A549 (cell line): Measurements from ENCODE around the gene RNF214. TPM values are rescaled to one million over a fixed set of nuclear protein-coding genes. Genes with fewer than 3 reads are reported as not detected.

Source experiments
- ATAC-seq, 2 experiments: fragments of 200-7000 bp in 1 of 2; fragments of >200 bp in 1 of 2; cut with Nextera tagmentation in 1 of 2; cut with Tn5 transposase in 1 of 2; 3 replicates each; pipeline versions ENCODE4 v1.8.0 to v1.9.1; 2018 to 2020; ENCODE audit warnings: mild to moderate bottlenecking in 1 of 2, moderate library complexity in 1 of 2
- CTCF ChIA-PET: fragments of 300-600 bp; sonication (Branson Sonifier 250); formaldehyde crosslinking; extraction: SDS; loops from one replicate; lab custom pipeline; 2021; ENCODE audit warnings: antibody characterized with exemption, inconsistent platforms; lab: Yijun Ruan, JAX
- POLR2A ChIA-PET: fragments of 350-600 bp; formaldehyde crosslinking; extraction: SDS; loops from one replicate; lab custom pipeline; 2021; ENCODE audit warnings: antibody characterized with exemption, inconsistent platforms; lab: Yijun Ruan, JAX
- DNase-seq, 2 experiments: peaks; one replicate each; pipeline versions ENCODE4 v3.0.0 to v3.0.0-alpha.2; 2011 to 2016; ENCODE audit warnings: low read depth in 1 of 2, low spot score in 1 of 2
- FAIRE-seq: peaks from 2 replicates; lab custom pipeline; 2011; peaks lifted over from hg19 to GRCh38; lab: Jason Lieb, UNC
- H3K27ac ChIP-seq, 2 experiments: fragments of >200 bp; sonication (Bioruptor Twin); formaldehyde crosslinking; 3 replicates each; pipeline ENCODE4 v1.5.1; 2016 to 2017
- H3K4me1 ChIP-seq: fragments of >200 bp; sonication (Bioruptor Twin); formaldehyde crosslinking; 3 replicates; pipeline ENCODE4 v1.6.1; 2016
- H3K4me2 ChIP-seq: fragments of >200 bp; sonication (Bioruptor Twin); formaldehyde crosslinking; 3 replicates; pipeline ENCODE4 v1.6.1; 2016
- H3K4me3 ChIP-seq: fragments of >200 bp; sonication (Bioruptor Twin); formaldehyde crosslinking; 3 replicates; pipeline ENCODE4 v1.5.1; 2016
- H3K9me3 ChIP-seq: fragments of >200 bp; sonication (Bioruptor Twin); formaldehyde crosslinking; 3 replicates; pipeline ENCODE4 v1.6.1; 2016
- ATOH8 ChIP-seq: fragments of 250-450 bp; sonication (Bioruptor Pico); IDR thresholded peaks from 2 replicates; pipeline ENCODE4 v1.5.0; 2020; ENCODE audit warnings: low read depth, mild to moderate bottlenecking, moderate library complexity
- BHLHE40 ChIP-seq: IDR thresholded peaks from 2 replicates; pipeline ENCODE4 v1.6.1; 2012; ENCODE audit warnings: low read depth, low read length, inconsistent platforms
- CBX2 ChIP-seq: fragments of 200-600 bp; sonication (generic); IDR thresholded peaks from 2 replicates; pipeline ENCODE4 v1.6.1; 2016; ENCODE audit warnings: low read depth, mild to moderate bottlenecking, borderline replicate concordance
- CBX8 ChIP-seq: fragments of 200-600 bp; sonication (generic); IDR thresholded peaks from 2 replicates; pipeline ENCODE4 v1.6.1; 2016
- CEBPB ChIP-seq, 2 experiments: fragments of >200 bp in 1 of 2; sonication (Bioruptor Twin) in 1 of 2; formaldehyde crosslinking in 1 of 2; IDR thresholded peaks; 2 replicates each; pipeline ENCODE4 v1.6.1; 2012 to 2016
- E2F6 ChIP-seq: IDR thresholded peaks from 2 replicates; pipeline ENCODE4 v1.6.1; 2012; ENCODE audit warnings: low read depth, borderline replicate concordance
- EHMT2 ChIP-seq: fragments of 200-600 bp; sonication (generic); IDR thresholded peaks from 2 replicates; pipeline ENCODE4 v1.6.1; 2016; ENCODE audit warnings: antibody characterized with exemption, low read depth, mild to moderate bottlenecking, moderate library complexity
- EP300 ChIP-seq, 2 experiments: fragments of >200 bp; sonication (Bioruptor Twin); formaldehyde crosslinking; IDR thresholded peaks; 2 replicates in 1 of 2; 3 replicates in 1 of 2; pipeline ENCODE4 v1.6.1; 2016 to 2017
- FOXS1 ChIP-seq: fragments of 250-450 bp; sonication (Bioruptor Pico); IDR thresholded peaks from 2 replicates; pipeline ENCODE4 v1.5.0; 2020; ENCODE audit warnings: mild to moderate bottlenecking, moderate library complexity
- HES2 ChIP-seq: fragments of >200 bp; sonication (Bioruptor Twin); formaldehyde crosslinking; IDR thresholded peaks from 2 replicates; pipeline ENCODE4 v1.6.1; 2016
- HOXA7 ChIP-seq: fragments of 250-450 bp; sonication (Bioruptor Pico); IDR thresholded peaks from 2 replicates; pipeline ENCODE4 v1.5.0; 2020; ENCODE audit warnings: mild to moderate bottlenecking, moderate library complexity
- JUN ChIP-seq, 2 experiments: fragments of >200 bp; sonication (Bioruptor Twin); formaldehyde crosslinking; IDR thresholded peaks; 2 replicates in 1 of 2; 3 replicates in 1 of 2; pipeline ENCODE4 v1.6.1; 2016 to 2017
- MAFK ChIP-seq: fragments of 450-650 bp; IDR thresholded peaks from 2 replicates; pipeline ENCODE4 v1.6.1; 2014; ENCODE audit not compliant: partially characterized antibody
- MAX ChIP-seq: IDR thresholded peaks from 2 replicates; pipeline ENCODE4 v1.6.1; 2012
- MYC ChIP-seq: IDR thresholded peaks from 2 replicates; pipeline ENCODE4 v1.6.1; 2012; ENCODE audit warnings: mild to moderate bottlenecking, inconsistent platforms, low read length, improper control_type of control experiment, borderline replicate concordance
- NPAS2 ChIP-seq: fragments of 250-450 bp; sonication (Bioruptor Pico); IDR thresholded peaks from 2 replicates; pipeline ENCODE4 v1.8.0; 2022; ENCODE audit warnings: mild to moderate bottlenecking, moderate library complexity, borderline replicate concordance
- POLR2A ChIP-seq: IDR thresholded peaks from 2 replicates; pipeline ENCODE4 v1.6.1; 2012; ENCODE audit warnings: mild to moderate bottlenecking, low read length
- RAD21 ChIP-seq, 2 experiments: fragments of >200 bp in 1 of 2; sonication (Bioruptor Twin) in 1 of 2; formaldehyde crosslinking in 1 of 2; IDR thresholded peaks in 1 of 2; conservative IDR thresholded peaks in 1 of 2; 2 replicates in 1 of 2; 3 replicates in 1 of 2; pipeline ENCODE4 v1.6.1; 2012 to 2018; ENCODE audit warnings: inconsistent platforms in 1 of 2
- RCOR1 ChIP-seq: fragments of 150-350 bp; IDR thresholded peaks from 2 replicates; pipeline ENCODE4 v1.6.1; 2014; ENCODE audit warnings: antibody characterized with exemption, low read length, low read depth
- RNF2 ChIP-seq: fragments of 200-600 bp; sonication (generic); IDR thresholded peaks from 2 replicates; pipeline ENCODE4 v1.6.1; 2016; ENCODE audit warnings: low read depth, mild to moderate bottlenecking, antibody characterized with exemption, moderate library complexity, borderline replicate concordance
- SMC3 ChIP-seq: fragments of >200 bp; sonication (Bioruptor Twin); formaldehyde crosslinking; IDR thresholded peaks from 3 replicates; pipeline ENCODE4 v1.6.1; 2018; ENCODE audit warnings: inconsistent platforms
- TFCP2L1 ChIP-seq: fragments of 250-450 bp; sonication (Bioruptor Pico); IDR thresholded peaks from 2 replicates; pipeline ENCODE4 v1.5.0; 2021; ENCODE audit warnings: mild to moderate bottlenecking
- TP53 ChIP-seq: fragments of 250-450 bp; sonication (Bioruptor Pico); IDR thresholded peaks from 2 replicates; pipeline ENCODE4 v1.5.0; 2021; ENCODE audit warnings: mild to moderate bottlenecking, moderate library complexity
- ZFP36 ChIP-seq: fragments of 450-650 bp; IDR thresholded peaks from 2 replicates; pipeline ENCODE4 v1.6.1; 2014; ENCODE audit warnings: borderline replicate concordance; ENCODE audit not compliant: partially characterized antibody
- ZNF302 ChIP-seq: fragments of 250-450 bp; sonication (Bioruptor Pico); IDR thresholded peaks from 2 replicates; pipeline ENCODE4 v1.9.0; 2021; ENCODE audit warnings: inconsistent platforms, mild to moderate bottlenecking, moderate library complexity
- ZSCAN20 ChIP-seq: fragments of 250-450 bp; sonication (Bioruptor Pico); IDR thresholded peaks from 2 replicates; pipeline ENCODE4 v1.8.0; 2022; ENCODE audit warnings: mild to moderate bottlenecking, moderate library complexity
- WGBS: methylation state at CpG from one replicate; pipeline ENCODE4 v1.1.6; 2017; ENCODE audit errors: missing lambda C conversion rate; 5-methylcytosine and 5-hydroxymethylcytosine counted together
- polyA plus RNA-seq, 4 experiments: library from polyadenylated mRNA; depleted of rRNA in 3 of 4; stranded (reverse); fragments of >200 nt; fragmentation: RNase III in 1 of 4; extraction: RNeasy Plus Mini Kit Qiagen cat#74134 plus additional on column Dnase treatment in 1 of 4; gene quantifications; 2 replicates in 3 of 4; 3 replicates in 1 of 4; pipeline ENCODE4 v1.2.3, GENCODE V29; 2011 to 2017
- TF ChIP-seq, protein P1 (sequence below): fragments of >200 bp; sonication (Bioruptor Twin); formaldehyde crosslinking; IDR thresholded peaks from 3 replicates; pipeline ENCODE4 v1.6.1; 2016

Gene RNF214
- polyA plus RNA-seq, 2 of the 4 experiments (the other 2 are of a cell fraction): 11.0 to 15.9 TPM

- DNase-seq (no peak), FAIRE-seq (no peak), ATAC-seq (no peak)
- ChIA-PET CTCF (interaction anchor here (0.9 to 2.7 kb wide), 3 partner anchors 8 to 37 kb away, joined by 3 to 18 read pairs (median 3); no protein-coding TSS in a partner anchor), POLR2A (no interaction called here)
- Histone ChIP-seq H3K4me1 (0 out of 3 replicates have a peak, but pooled peaks cover 4% of the 10 kb centered on the region), H3K4me3 (no peak overlapping the region), H3K27ac (no peak overlapping the region), H3K4me2 (no peak overlapping the region), H3K9me3 (no peaks in the 10 kb centered on the region)
- WGBS: 85% methylated on average over 15 of the region's 15 CpGs
- TF ChIP-seq, protein P1, sequence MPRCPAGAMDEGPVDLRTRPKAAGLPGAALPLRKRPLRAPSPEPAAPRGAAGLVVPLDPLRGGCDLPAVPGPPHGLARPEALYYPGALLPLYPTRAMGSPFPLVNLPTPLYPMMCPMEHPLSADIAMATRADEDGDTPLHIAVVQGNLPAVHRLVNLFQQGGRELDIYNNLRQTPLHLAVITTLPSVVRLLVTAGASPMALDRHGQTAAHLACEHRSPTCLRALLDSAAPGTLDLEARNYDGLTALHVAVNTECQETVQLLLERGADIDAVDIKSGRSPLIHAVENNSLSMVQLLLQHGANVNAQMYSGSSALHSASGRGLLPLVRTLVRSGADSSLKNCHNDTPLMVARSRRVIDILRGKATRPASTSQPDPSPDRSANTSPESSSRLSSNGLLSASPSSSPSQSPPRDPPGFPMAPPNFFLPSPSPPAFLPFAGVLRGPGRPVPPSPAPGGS: no peak
- TF ChIP-seq NPAS2 (CRISPR knock-in tag): no peak
Measured at GRCh38 chr11:117218133-117218915, 14.1 kb upstream of the RNF214 start.

DNA sequence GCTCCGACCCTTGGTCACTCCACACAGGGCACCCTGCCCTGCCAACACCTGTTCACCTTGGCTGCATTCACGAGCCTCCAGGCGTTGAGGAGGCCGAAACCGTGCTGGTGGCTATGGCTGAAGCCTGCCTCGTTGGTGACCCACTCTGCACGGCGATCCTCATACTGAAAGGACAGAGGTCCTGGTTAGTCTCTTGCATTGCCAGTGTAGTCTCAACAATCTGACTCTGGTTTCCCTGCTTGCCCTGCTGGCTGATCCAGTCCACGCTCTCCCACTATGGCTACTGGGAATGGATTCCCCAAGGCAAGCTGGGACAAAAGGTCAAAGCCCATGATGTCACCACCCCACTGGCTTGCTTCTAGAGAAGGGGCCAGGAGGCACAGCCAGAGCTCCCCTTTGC, 13.5 kb upstream of the RNF214 start:
- CTCF ChIA-PET: interaction anchor here (1.0 to 2.7 kb wide), 4 partner anchors 8 to 15 kb away, joined by 3 to 18 read pairs (median 6); partner anchors contain the start of gene PCSK7
- 95% methylated on average over 8 of the region's 9 CpGs for WGBS
- H3K27ac ChIP-seq: no peak overlapping the region
- H3K9me3 ChIP-seq: no peaks in the 10 kb centered on the region
- FAIRE-seq (no peak), DNase-seq (no peak)
- H3K4me2 ChIP-seq: no peak overlapping the region
- TF ChIP-seq ZFP36 (no peak), RAD21 (conservative IDR thresholded peaks at IDR 0.05 in 1 of 2, IDR thresholded peaks at IDR 0.05 in 1 of 2) (no peak), TFCP2L1 (no peak), EP300 (IDR thresholded peaks at IDR 0.05) (no peak), ATOH8 (CRISPR knock-in tag) (no peak), MAX (no peak), FOXS1 (CRISPR knock-in tag) (no peak), E2F6 (no peak), NPAS2 (CRISPR knock-in tag) (no peak), CEBPB (IDR thresholded peaks at IDR 0.05) (no peak), JUN (IDR thresholded peaks at IDR 0.05) (no peak), BHLHE40 (no peak), HOXA7 (CRISPR knock-in tag) (no peak), RNF2 (no peak), MAFK (no peak), ZSCAN20 (CRISPR knock-in tag) (no peak), TP53 (CRISPR knock-in tag) (no peak)
- TF ChIP-seq, all 56 proteins: peak for 0
- H3K4me3 ChIP-seq: no peak overlapping the region
- POLR2A ChIA-PET: no interaction called here
- 0 out of 3 replicates have a peak, but pooled peaks cover 4% of the 10 kb centered on the region for H3K4me1 ChIP-seq
- ATAC-seq: no peak

GRCh38 chr11:117219455-117219854, 13.0 kb upstream of the RNF214 start:
- Histone ChIP-seq H3K27ac (no peak overlapping the region), H3K4me3 (no peak overlapping the region)
- CTCF ChIA-PET: interaction anchor here (0.8 to 2.0 kb wide), 4 partner anchors 9 to 38 kb away, joined by 3 to 8 read pairs (median 3); partner anchors contain the start of gene PCSK7
- ATAC-seq: no peak
- WGBS: 61% methylated on average over 2 of the region's 8 CpGs
- POLR2A ChIA-PET: interaction anchor here (0.7 kb wide), 1 partner anchor 30 kb away, joined by 3 read pairs; no protein-coding TSS in a partner anchor
- TF ChIP-seq POLR2A (no peak), CEBPB (IDR thresholded peaks at IDR 0.05) (no peak), CBX2 (no peak), MYC (no peak), RNF2 (no peak), HES2 (no peak), RCOR1 (no peak), CBX8 (no peak), EHMT2 (no peak), ZNF302 (no peak), SMC3 (no peak)
- TF ChIP-seq, all 56 proteins: peak for 0
- DNase-seq (no peak), FAIRE-seq (no peak)
- no peak overlapping the region for H3K4me2 ChIP-seq
- H3K4me1 ChIP-seq: 0 out of 3 replicates have a peak, but pooled peaks cover 4% of the 10 kb centered on the region
- H3K9me3 ChIP-seq: no peaks in the 10 kb centered on the region
